Measurements from ENCODE around the gene MYO1G. TPM values are rescaled to one million over a fixed set of nuclear protein-coding genes. Genes with fewer than 3 reads are reported as not detected.

Gene MYO1G
- total RNA-seq (2021; ENCODE audit: unreplicated experiment) (0.41 TPM), Bru-seq, nascent RNA (percentile 31 among the genes with signal in this experiment), BruChase-seq, experiment 1, labeled RNA remaining after a 2-hour chase (percentile 28 among the genes with signal in this experiment), BruChase-seq, experiment 2, labeled RNA remaining after a 6-hour chase (percentile 23 among the genes with signal in this experiment)
- 0.17 TPM for polyA plus RNA-seq (2012; ENCODE audit: insufficient read length)
- long read RNA-seq, partial matches to known transcripts = 0 of 1 reads
- long read RNA-seq, other reads (novel, unspliced or antisense) = 1 of 1 reads

DNA sequence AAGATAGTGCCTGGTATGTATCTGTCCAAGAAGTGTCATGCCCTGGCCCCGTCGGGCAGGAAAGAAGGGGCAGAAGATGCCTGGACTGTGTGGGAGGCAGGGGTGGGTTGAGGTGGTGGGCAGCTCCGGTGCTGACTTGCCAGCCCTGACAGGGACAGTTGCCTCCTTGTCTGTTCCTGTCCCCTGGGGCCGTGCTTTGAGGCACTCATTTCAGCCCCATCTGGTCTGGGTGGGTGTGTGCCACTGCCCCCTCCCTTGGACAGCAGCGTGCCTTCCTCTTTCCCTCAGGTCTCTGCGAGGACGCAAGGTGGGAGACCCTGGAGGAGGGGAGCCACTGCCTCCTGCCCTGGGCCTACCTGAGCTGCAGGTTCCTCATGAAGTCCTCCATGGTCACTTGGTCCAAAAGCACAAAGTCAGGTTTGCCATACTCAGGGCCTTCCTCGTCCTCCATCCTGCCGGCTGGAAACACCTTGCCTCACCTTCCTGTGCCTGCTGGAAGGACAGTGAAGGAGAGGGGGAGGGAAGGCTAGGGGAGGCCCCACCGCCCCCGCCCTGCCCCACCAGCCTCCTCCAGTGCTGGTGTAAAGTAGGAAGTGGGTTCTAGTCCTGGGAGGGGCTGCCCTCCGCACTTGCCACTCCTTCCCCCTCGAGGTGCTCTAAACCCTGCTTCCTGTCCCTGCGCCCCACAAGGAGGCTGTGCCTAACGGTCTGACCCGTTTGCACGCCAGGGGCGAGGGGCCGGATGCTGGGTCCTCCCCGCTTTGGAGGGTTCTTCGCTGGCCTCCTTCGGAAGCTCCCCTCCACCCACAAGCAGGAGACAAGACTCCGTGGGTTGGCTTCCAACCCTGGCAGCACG, at the start of gene MYO1G:
Gene MYO1G, minus strand, starts transcription at position 505 of the 856 bp plus-strand sequence. Its CDS starts 54 bp downstream, at position 451.
- DNase-seq (ENCODE audit: low read depth, low spot score) (no peak), ATAC-seq (no peak)
- no peak within 1 kb of the TSS for H3K27ac ChIP-seq (ENCODE audit: low read length)
- CTCF ChIA-PET = no interaction called here
- POLR2A ChIA-PET = no interaction called here
- no peak within 1 kb of the TSS for H3K4me3 ChIP-seq (ENCODE audit: low read depth in 2 of 2, low read length in 2 of 2)
- peaks cover 12% of the 10 kb centered on the region for H3K36me3 ChIP-seq (ENCODE audit: control insufficient read depth, insufficient read depth, low read length)
- in situ Hi-C loops (cut with HindIII; ENCODE audit: low pct_unique_long_range_greater_than_20kb, low sequenced_read_pairs) = no loop called here
- peaks cover 9% of the 10 kb centered on the region for H3K4me1 ChIP-seq (ENCODE audit: control insufficient read depth, insufficient read depth, low read length)
- TF ChIP-seq SIN3A (IDR thresholded peaks at IDR 0.05; ENCODE audit: borderline replicate concordance, insufficient read depth, low read depth, low read length) (no peak), TCF7L2 (IDR thresholded peaks at IDR 0.05; ENCODE audit: low read depth, low read length) (no peak), POLR2AphosphoS5 (IDR thresholded peaks at IDR 0.05; ENCODE audit: low read depth, low read length) (no peak)
- TF ChIP-seq, protein P1, sequence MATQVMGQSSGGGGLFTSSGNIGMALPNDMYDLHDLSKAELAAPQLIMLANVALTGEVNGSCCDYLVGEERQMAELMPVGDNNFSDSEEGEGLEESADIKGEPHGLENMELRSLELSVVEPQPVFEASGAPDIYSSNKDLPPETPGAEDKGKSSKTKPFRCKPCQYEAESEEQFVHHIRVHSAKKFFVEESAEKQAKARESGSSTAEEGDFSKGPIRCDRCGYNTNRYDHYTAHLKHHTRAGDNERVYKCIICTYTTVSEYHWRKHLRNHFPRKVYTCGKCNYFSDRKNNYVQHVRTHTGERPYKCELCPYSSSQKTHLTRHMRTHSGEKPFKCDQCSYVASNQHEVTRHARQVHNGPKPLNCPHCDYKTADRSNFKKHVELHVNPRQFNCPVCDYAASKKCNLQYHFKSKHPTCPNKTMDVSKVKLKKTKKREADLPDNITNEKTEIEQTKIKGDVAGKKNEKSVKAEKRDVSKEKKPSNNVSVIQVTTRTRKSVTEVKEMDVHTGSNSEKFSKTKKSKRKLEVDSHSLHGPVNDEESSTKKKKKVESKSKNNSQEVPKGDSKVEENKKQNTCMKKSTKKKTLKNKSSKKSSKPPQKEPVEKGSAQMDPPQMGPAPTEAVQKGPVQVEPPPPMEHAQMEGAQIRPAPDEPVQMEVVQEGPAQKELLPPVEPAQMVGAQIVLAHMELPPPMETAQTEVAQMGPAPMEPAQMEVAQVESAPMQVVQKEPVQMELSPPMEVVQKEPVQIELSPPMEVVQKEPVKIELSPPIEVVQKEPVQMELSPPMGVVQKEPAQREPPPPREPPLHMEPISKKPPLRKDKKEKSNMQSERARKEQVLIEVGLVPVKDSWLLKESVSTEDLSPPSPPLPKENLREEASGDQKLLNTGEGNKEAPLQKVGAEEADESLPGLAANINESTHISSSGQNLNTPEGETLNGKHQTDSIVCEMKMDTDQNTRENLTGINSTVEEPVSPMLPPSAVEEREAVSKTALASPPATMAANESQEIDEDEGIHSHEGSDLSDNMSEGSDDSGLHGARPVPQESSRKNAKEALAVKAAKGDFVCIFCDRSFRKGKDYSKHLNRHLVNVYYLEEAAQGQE (IDR thresholded peaks at IDR 0.05; ENCODE audit: insufficient read depth in 1 of 2, low read depth in 2 of 2, low read length in 1 of 2) = no peak
- TF ChIP-seq, protein P2, sequence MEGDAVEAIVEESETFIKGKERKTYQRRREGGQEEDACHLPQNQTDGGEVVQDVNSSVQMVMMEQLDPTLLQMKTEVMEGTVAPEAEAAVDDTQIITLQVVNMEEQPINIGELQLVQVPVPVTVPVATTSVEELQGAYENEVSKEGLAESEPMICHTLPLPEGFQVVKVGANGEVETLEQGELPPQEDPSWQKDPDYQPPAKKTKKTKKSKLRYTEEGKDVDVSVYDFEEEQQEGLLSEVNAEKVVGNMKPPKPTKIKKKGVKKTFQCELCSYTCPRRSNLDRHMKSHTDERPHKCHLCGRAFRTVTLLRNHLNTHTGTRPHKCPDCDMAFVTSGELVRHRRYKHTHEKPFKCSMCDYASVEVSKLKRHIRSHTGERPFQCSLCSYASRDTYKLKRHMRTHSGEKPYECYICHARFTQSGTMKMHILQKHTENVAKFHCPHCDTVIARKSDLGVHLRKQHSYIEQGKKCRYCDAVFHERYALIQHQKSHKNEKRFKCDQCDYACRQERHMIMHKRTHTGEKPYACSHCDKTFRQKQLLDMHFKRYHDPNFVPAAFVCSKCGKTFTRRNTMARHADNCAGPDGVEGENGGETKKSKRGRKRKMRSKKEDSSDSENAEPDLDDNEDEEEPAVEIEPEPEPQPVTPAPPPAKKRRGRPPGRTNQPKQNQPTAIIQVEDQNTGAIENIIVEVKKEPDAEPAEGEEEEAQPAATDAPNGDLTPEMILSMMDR (IDR thresholded peaks at IDR 0.05) = no peak
- intact Hi-C loops (cut with micrococcal nuclease; ENCODE audit: unreplicated experiment) = no loop called here
- H3K9me3 ChIP-seq (ENCODE audit: control insufficient read depth, insufficient read depth, low read depth, low read length) = no peaks in the 10 kb centered on the region
- H3K27me3 ChIP-seq (ENCODE audit: control insufficient read depth, insufficient read depth, low read length) = no peaks in the 10 kb centered on the region
- BruUV-seq (replicated peaks) = no TSS peak

DNA sequence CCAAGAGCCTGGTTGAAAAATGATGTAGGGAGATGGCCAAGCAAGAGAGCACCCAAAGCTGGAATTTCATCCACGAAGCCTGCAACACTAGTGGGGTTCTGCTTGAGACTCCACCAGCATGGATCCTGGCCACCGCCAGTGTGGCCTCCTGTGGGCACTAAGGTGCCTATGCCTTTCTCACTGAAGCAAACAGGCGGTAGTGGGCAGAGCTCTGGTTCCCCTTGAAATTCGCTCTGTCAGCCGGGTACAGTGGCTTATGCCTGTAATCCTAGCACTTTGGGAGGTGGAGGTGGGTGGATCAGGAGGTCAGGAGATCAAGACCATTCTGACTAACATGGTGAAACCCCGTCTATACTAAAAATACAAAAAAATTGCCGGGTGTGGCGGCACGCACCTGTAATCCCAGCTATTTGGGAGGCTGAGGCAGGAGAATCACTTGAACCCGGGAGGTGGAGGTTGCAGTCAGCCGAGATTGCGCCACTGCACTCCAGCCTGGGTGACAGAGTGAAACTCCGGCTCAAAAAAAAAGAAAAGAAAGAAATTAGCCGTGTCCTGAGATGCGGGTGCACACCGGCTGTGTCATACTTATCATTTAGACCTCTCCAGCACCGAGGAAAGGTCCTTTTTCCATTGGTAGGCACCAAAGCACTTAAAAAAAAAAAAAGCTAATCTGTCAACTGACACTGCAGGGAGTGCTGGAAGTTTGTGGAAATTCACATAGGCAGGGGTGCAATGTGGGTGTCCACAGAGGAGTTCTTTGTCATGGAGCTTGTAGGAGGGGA, 49.5 kb upstream of the MYO1G start:
- no TSS peak for BruUV-seq (replicated peaks)
- ATAC-seq (no peak), DNase-seq (ENCODE audit: low read depth, low spot score) (no peak)
- ChIA-PET POLR2A (interaction anchor here (0.7 kb wide), 1 partner anchor 180 kb away, joined by 3 read pairs; no protein-coding TSS in a partner anchor), CTCF (no interaction called here)
- Histone ChIP-seq H3K27ac (ENCODE audit: low read length) (no peak overlapping the region), H3K36me3 (ENCODE audit: control insufficient read depth, insufficient read depth, low read length) (no peaks in the 10 kb centered on the region), H3K27me3 (ENCODE audit: control insufficient read depth, insufficient read depth, low read length) (no peaks in the 10 kb centered on the region), H3K9me3 (ENCODE audit: control insufficient read depth, insufficient read depth, low read depth, low read length) (no peaks in the 10 kb centered on the region), H3K4me1 (ENCODE audit: control insufficient read depth, insufficient read depth, low read length) (no peaks in the 10 kb centered on the region), H3K4me3 (ENCODE audit: low read depth in 2 of 2, low read length in 2 of 2) (no peak overlapping the region)
- TF ChIP-seq TCF7L2 (IDR thresholded peaks at IDR 0.05; ENCODE audit: low read depth, low read length) (no peak), SIN3A (IDR thresholded peaks at IDR 0.05; ENCODE audit: borderline replicate concordance, insufficient read depth, low read depth, low read length) (no peak)
- TF ChIP-seq, protein P1 (IDR thresholded peaks at IDR 0.05; ENCODE audit: insufficient read depth in 1 of 2, low read depth in 2 of 2, low read length in 1 of 2) = no peak
- in situ Hi-C loops (cut with HindIII; ENCODE audit: low pct_unique_long_range_greater_than_20kb, low sequenced_read_pairs) (no loop called here), intact Hi-C loops (cut with micrococcal nuclease; ENCODE audit: unreplicated experiment) (no loop called here)
